Body of pancreas (tissue), 4 donors: ENCODE results near the gene RFX7.

Experiments used
- CTCF ChIP-seq, 7 experiments: fragments of 450-650 bp in 4 of 7; fragments of 200-600 bp in 3 of 7; sonication (generic) in 3 of 7; IDR thresholded peaks; one replicate each; pipeline ENCODE4 v1.5.1; 2016 to 2019; ENCODE audit warnings: antibody characterized with exemption in 7 of 7
- POLR2A ChIP-seq, 3 donors: fragments of 450-650 bp; IDR thresholded peaks; one replicate each; pipeline ENCODE4 v1.6.1; 2016; ENCODE audit warnings: antibody characterized with exemption in 3 of 3, mild to moderate bottlenecking in 2 of 3

GRCh38 chr15:56105855-56106254 is 137.8 kb downstream of the RFX7 start:
- TF ChIP-seq POLR2A (IDR thresholded peaks at IDR 0.05) (no peak), CTCF (IDR thresholded peaks at IDR 0.05) (no peak)
